Fibroblast of lung (primary cell): Measurements from ENCODE around the gene ACE. TPM values are rescaled to one million over a fixed set of nuclear protein-coding genes. Genes with fewer than 3 reads are reported as not detected.

Source experiments
- DNase-seq, 2 donors: peaks; one replicate each; pipeline versions ENCODE4 v3.0.0 to v3.0.0-alpha.2; 2010; ENCODE audit warnings: low read depth in 2 of 2
- H2AFZ ChIP-seq: 2 replicates; pipeline ENCODE4 v1.5.1; 2012; ENCODE audit warnings: low read length, control low read depth, inconsistent platforms
- H3K27ac ChIP-seq: 2 replicates; pipeline ENCODE4 v1.5.1; 2011; ENCODE audit warnings: low read length, control low read depth; ENCODE audit not compliant: insufficient read depth
- H3K27me3 ChIP-seq: 2 replicates; pipeline ENCODE4 v1.5.1; 2011; ENCODE audit warnings: mild to moderate bottlenecking, low read length; ENCODE audit not compliant: control insufficient read depth, insufficient read depth
- H3K36me3 ChIP-seq: 2 replicates; pipeline ENCODE4 v1.5.1; 2011; ENCODE audit warnings: low read length; ENCODE audit not compliant: control insufficient read depth, insufficient read depth
- H3K4me1 ChIP-seq: 2 replicates; pipeline ENCODE4 v1.5.1; 2011; ENCODE audit warnings: low read length; ENCODE audit not compliant: control insufficient read depth, insufficient read depth; ENCODE audit errors: extremely low read depth
- H3K4me2 ChIP-seq: 2 replicates; pipeline ENCODE4 v1.5.1; 2011; ENCODE audit warnings: low read length, control low read depth; ENCODE audit not compliant: insufficient read depth; ENCODE audit errors: extremely low read depth
- H3K4me3 ChIP-seq, 4 experiments: fragments of 200-600 bp in 1 of 4; sonication (generic) in 1 of 4; replicated peaks in 1 of 4; 2 replicates each; pipeline ENCODE4 v1.5.1; 2011 to 2016; ENCODE audit warnings: low read length in 4 of 4, low read depth in 3 of 4, mild to moderate bottlenecking in 3 of 4, control low read depth in 2 of 4, inconsistent platforms in 1 of 4, mixed read lengths in 1 of 4; ENCODE audit not compliant: insufficient read depth in 1 of 4; ENCODE audit errors: control extremely low read depth in 1 of 4
- H3K79me2 ChIP-seq: 2 replicates; pipeline ENCODE4 v1.5.1; 2012; ENCODE audit warnings: mild to moderate bottlenecking, low read length, inconsistent platforms; ENCODE audit not compliant: control insufficient read depth, insufficient read depth
- H3K9ac ChIP-seq: 2 replicates; pipeline ENCODE4 v1.5.1; 2011; ENCODE audit warnings: mild to moderate bottlenecking, low read length, control low read depth; ENCODE audit not compliant: insufficient read depth
- H3K9me3 ChIP-seq: 2 replicates; pipeline ENCODE4 v1.5.1; 2012; ENCODE audit warnings: low read depth, low read length; ENCODE audit not compliant: control insufficient read depth, insufficient read depth
- H4K20me1 ChIP-seq: 2 replicates; pipeline ENCODE4 v1.5.1; 2011; ENCODE audit warnings: low read length; ENCODE audit not compliant: control insufficient read depth, insufficient read depth; ENCODE audit errors: extremely low read depth
- CTCF ChIP-seq, 2 donors: IDR thresholded peaks in 1 of 2; conservative IDR thresholded peaks in 1 of 2; 1 replicate in 1 of 2; 2 replicates in 1 of 2; pipeline ENCODE4 v1.5.1; 2011 to 2012; ENCODE audit warnings: low read length in 2 of 2, control low read depth in 1 of 2, inconsistent platforms in 1 of 2, low read depth in 1 of 2, mild to moderate bottlenecking in 1 of 2
- EZH2 ChIP-seq: IDR thresholded peaks from 2 replicates; pipeline ENCODE4 v1.5.1; 2012; ENCODE audit warnings: low read length, control low read depth, mild to moderate bottlenecking; ENCODE audit errors: missing control alignments
- polyA plus RNA-seq, 2 donors: library from polyadenylated mRNA; depleted of rRNA in 1 of 2; stranded (reverse) in 1 of 2; unstranded in 1 of 2; fragments of >200 nt; gene quantifications; 2 replicates each; pipeline ENCODE4 v1.2.1, GENCODE V29; 2011 to 2012; ENCODE audit warnings: missing spikeins in 1 of 2
- total RNA-seq: library from RNA; depleted of rRNA; stranded (reverse); fragments of >200 nt; gene quantifications from 2 replicates; pipeline ENCODE4 v1.2.1, GENCODE V29; 2014

Gene ACE
- total and polyA plus RNA-seq, 2 donors (not counting 1 experiment from before 2014, with no cell fraction given) = 0.92 to 2.5 TPM

GRCh38 chr17:63488851-63489250, 12.0 kb downstream of the ACE start:
- Histone ChIP-seq H3K4me1 (no peaks in the 10 kb centered on the region), H3K36me3 (no peaks in the 10 kb centered on the region), H3K4me3 (no peak overlapping the region), H3K4me2 (no peak overlapping the region), H4K20me1 (no peaks in the 10 kb centered on the region), H3K27ac (no peak overlapping the region), H2AFZ (no peak overlapping the region), H3K9me3 (no peaks in the 10 kb centered on the region), H3K79me2 (no peaks in the 10 kb centered on the region), H3K9ac (no peak overlapping the region), H3K27me3 (peaks cover 15% of the 10 kb centered on the region)
- no peak for TF ChIP-seq CTCF (conservative IDR thresholded peaks at IDR 0.05 in 1 of 2, IDR thresholded peaks at IDR 0.05 in 1 of 2; ENCODE audit: low read depth in 1 of 2, low read length in 2 of 2)
- no peak for TF ChIP-seq EZH2
- no peak for DNase-seq

GRCh38 chr17:63489291-63489690, 12.4 kb downstream of the ACE start:
- Histone ChIP-seq H3K27ac (no peak overlapping the region), H3K9me3 (no peaks in the 10 kb centered on the region), H3K4me2 (no peak overlapping the region), H3K4me3 (no peak overlapping the region), H3K4me1 (no peaks in the 10 kb centered on the region), H2AFZ (no peak overlapping the region), H3K27me3 (peaks cover 15% of the 10 kb centered on the region), H3K36me3 (no peaks in the 10 kb centered on the region), H3K79me2 (no peaks in the 10 kb centered on the region), H3K9ac (no peak overlapping the region), H4K20me1 (no peaks in the 10 kb centered on the region)
- DNase-seq = no peak
- TF ChIP-seq EZH2 (no peak), CTCF (conservative IDR thresholded peaks at IDR 0.05 in 1 of 2, IDR thresholded peaks at IDR 0.05 in 1 of 2; ENCODE audit: low read depth in 1 of 2, low read length in 2 of 2) (no peak)

GRCh38 chr17:63490329-63490728, 13.5 kb downstream of the ACE start:
- Histone ChIP-seq H3K79me2 (no peaks in the 10 kb centered on the region), H3K27ac (no peak overlapping the region), H3K9ac (no peak overlapping the region), H3K36me3 (no peaks in the 10 kb centered on the region), H3K4me3 (no peak overlapping the region), H3K9me3 (no peaks in the 10 kb centered on the region), H3K27me3 (peaks cover 15% of the 10 kb centered on the region), H2AFZ (no peak overlapping the region), H4K20me1 (no peaks in the 10 kb centered on the region), H3K4me2 (no peak overlapping the region), H3K4me1 (no peaks in the 10 kb centered on the region)
- DNase-seq = no peak
- TF ChIP-seq EZH2 (no peak), CTCF (conservative IDR thresholded peaks at IDR 0.05 in 1 of 2, IDR thresholded peaks at IDR 0.05 in 1 of 2; ENCODE audit: low read depth in 1 of 2, low read length in 2 of 2) (no peak)
